ENCODE results near the gene PEX11A.

The PEX11A gene

DNA sequence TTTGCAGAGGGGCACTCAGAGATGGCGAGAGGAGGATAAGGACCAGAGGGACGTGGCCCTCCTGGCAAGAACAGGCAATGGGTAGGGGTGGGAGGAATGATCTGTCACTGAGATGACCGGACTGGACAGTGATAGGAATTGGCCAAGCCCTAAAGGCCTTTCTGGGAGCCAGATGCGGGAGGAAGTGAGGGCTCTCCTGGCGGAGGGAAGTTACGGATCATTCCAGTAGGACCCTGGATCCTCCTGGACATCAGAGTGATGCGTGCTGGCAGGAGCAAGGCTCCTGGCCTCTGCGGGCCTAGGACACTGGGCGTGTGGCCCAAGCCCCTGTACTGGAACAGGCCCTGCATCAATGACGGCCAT lies 58.7 kb downstream of the PEX11A start:
- no peaks in the 10 kb centered on the region for H3K27me3 ChIP-seq (ENCODE audit: control insufficient read depth, insufficient read depth, low read length, poor library complexity, severe bottlenecking)
- H3K9me3 ChIP-seq (ENCODE audit: control insufficient read depth, low read length) = no peaks in the 10 kb centered on the region
- WGBS, 2 experiments = 82 to 88% methylated on average over 10 of the region's 10 CpGs
- peaks cover 61% of the 10 kb centered on the region for H3K36me3 ChIP-seq (ENCODE audit: control insufficient read depth, insufficient read depth, low read length)
- no peaks in the 10 kb centered on the region for H3K4me1 ChIP-seq (ENCODE audit: control insufficient read depth, insufficient read depth, low read length)
- H3K4me3 ChIP-seq (ENCODE audit: insufficient read depth, low read depth, low read length) = no peak overlapping the region
- no peak overlapping the region for H3K27ac ChIP-seq (ENCODE audit: insufficient read depth, low read depth, low read length, poor library complexity, severe bottlenecking)

Measured in ectodermal cell (in vitro differentiated cells).